ENCODE measurements around the gene C2CD4A. TPM values are rescaled to one million over a fixed set of nuclear protein-coding genes. Genes with fewer than 3 reads are reported as not detected.

C2CD4A gene
- total RNA-seq, 1 donor from 2014 or later, result 0.14 TPM

DNA sequence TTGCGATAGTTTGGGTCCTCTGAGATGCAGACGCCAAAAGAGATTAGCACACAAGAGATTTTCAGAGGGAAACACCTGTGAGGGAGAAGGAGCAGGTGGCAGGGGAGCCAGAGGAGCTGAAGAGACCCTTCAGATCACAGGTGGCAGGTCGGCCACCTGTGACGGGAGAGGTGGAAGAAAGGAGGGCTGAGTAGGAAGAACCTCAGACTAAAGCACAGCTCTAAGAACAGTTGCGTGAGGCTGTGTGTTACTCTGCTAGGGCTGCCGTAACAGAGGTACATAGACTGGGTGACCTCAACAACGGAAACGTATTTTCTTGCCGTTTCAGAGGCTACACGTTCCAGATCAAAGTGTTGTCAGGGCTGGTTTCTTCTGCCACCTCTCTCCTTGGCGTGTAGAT, 38.5 kb downstream of the C2CD4A start:
- ATAC-seq (no peak), DNase-seq (no peak)
- TF ChIP-seq, protein P1, sequence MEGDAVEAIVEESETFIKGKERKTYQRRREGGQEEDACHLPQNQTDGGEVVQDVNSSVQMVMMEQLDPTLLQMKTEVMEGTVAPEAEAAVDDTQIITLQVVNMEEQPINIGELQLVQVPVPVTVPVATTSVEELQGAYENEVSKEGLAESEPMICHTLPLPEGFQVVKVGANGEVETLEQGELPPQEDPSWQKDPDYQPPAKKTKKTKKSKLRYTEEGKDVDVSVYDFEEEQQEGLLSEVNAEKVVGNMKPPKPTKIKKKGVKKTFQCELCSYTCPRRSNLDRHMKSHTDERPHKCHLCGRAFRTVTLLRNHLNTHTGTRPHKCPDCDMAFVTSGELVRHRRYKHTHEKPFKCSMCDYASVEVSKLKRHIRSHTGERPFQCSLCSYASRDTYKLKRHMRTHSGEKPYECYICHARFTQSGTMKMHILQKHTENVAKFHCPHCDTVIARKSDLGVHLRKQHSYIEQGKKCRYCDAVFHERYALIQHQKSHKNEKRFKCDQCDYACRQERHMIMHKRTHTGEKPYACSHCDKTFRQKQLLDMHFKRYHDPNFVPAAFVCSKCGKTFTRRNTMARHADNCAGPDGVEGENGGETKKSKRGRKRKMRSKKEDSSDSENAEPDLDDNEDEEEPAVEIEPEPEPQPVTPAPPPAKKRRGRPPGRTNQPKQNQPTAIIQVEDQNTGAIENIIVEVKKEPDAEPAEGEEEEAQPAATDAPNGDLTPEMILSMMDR (IDR thresholded peaks at IDR 0.05), result no peak
- Histone ChIP-seq H3K4me3 (no peak overlapping the region), H3K9me3 (no peaks in the 10 kb centered on the region), H3K27ac (no peak overlapping the region), H3K36me3 (no peaks in the 10 kb centered on the region), H3K4me1 (no peaks in the 10 kb centered on the region), H3K27me3 (no peaks in the 10 kb centered on the region)
- intact Hi-C loops (cut with DNase I), result no loop called here

DNA sequence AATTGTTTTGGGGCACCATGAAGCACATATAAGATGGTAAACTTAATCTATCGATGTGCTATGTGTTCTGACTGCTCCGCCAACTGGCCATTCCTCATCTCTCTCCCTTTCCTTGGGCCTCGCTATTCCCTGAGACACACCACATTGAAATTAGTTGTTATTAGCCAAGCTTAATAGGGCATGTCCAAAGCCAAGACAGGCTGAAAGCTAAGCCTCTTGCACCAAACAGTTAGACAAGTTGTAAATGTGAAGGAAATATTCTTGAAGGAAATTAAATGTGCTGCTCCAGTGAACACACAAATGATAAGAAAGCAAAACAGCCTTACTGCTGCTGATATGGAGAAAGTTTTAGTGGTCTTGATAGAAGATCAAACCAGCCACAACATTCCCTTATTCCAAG, 39.3 kb downstream of the C2CD4A start:
- no peaks in the 10 kb centered on the region for H3K36me3 ChIP-seq
- H3K9me3 ChIP-seq, result no peaks in the 10 kb centered on the region
- no peaks in the 10 kb centered on the region for H3K4me1 ChIP-seq
- intact Hi-C loops (cut with DNase I), result no loop called here
- H3K27ac ChIP-seq, result no peak overlapping the region
- TF ChIP-seq, protein P1 (IDR thresholded peaks at IDR 0.05), result no peak
- no peak overlapping the region for H3K4me3 ChIP-seq
- no peak for ATAC-seq
- DNase-seq, result no peak
- H3K27me3 ChIP-seq, result no peaks in the 10 kb centered on the region

DNA sequence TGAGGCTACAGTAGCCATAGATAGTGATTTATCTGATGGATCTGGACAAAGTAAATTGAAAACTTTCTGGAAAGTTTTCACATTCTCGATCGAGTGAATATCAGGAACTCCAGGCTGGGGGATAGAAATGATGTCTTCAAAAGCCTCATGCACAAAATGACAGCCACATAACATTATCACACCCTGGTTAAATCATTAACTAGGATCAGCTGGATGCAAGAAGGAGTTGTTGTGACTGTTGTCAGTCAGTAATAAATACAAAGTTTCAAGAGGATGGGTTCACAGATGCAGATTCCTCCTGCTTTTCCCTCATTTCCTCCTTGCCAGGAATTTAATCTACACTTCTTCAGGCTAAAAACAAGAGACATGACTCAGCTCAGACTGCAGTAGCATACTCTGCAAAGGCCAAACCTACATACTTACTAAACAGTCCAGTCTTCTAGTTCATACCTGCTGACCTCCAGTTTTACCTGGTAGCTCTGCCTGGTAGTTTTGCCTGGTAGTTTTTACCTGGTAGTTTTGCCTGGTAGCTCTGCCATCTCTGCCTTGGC, 40.9 kb downstream of the C2CD4A start:
- Histone ChIP-seq H3K4me3 (no peak overlapping the region), H3K4me1 (no peaks in the 10 kb centered on the region), H3K36me3 (no peaks in the 10 kb centered on the region), H3K27me3 (no peaks in the 10 kb centered on the region), H3K27ac (no peak overlapping the region), H3K9me3 (no peaks in the 10 kb centered on the region)
- TF ChIP-seq, protein P1 (IDR thresholded peaks at IDR 0.05), result no peak
- intact Hi-C loops (cut with DNase I), result no loop called here
- ATAC-seq (no peak), DNase-seq (no peak)

DNA sequence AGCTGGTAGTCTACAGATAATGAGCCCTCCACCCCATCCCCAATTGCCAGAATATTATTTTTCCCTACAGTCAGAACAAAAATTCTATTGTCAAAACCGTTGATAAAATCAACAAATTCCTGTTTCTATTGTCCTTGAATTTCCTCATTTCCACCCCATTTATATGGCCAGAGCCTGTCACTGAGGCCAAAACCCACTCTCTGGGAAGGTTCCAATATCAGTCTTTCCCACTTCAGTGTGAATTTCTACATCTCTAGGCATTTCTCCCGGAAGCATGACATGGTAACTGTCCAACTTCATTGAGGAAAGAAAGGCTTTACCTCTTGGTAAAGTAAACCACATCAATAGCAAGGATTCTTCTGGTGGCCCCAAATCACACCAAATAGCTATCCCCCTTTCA, 41.6 kb downstream of the C2CD4A start:
- Histone ChIP-seq H3K36me3 (no peaks in the 10 kb centered on the region), H3K4me3 (no peak overlapping the region), H3K27ac (no peak overlapping the region), H3K27me3 (no peaks in the 10 kb centered on the region), H3K4me1 (no peaks in the 10 kb centered on the region), H3K9me3 (no peaks in the 10 kb centered on the region)
- TF ChIP-seq, protein P1 (IDR thresholded peaks at IDR 0.05), result no peak
- DNase-seq, result no peak
- intact Hi-C loops (cut with DNase I), result no loop called here
- ATAC-seq, result no peak

DNA sequence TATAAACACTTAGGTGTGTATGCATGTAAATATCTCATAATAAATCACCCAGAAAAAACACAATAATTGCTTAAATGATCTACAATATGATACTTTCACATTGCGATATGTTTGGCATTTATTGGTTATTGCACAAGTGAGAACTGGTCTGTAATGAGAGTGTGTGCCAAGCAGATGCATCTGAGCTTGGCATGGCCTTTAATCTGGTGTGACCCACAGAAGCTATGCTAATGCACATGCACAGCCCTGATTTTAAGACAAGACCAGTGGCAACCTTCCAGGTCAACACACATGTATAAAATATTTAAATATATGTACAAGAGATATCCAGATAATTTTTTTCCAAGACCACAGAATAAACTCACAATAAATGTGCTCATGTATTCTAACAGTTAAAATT, 42.7 kb downstream of the C2CD4A start:
- Histone ChIP-seq H3K36me3 (no peaks in the 10 kb centered on the region), H3K27me3 (no peaks in the 10 kb centered on the region), H3K27ac (no peak overlapping the region), H3K9me3 (no peaks in the 10 kb centered on the region), H3K4me3 (no peak overlapping the region), H3K4me1 (no peaks in the 10 kb centered on the region)
- intact Hi-C loops (cut with DNase I), result no loop called here
- ATAC-seq, result no peak
- DNase-seq, result no peak
- TF ChIP-seq, protein P1 (IDR thresholded peaks at IDR 0.05), result no peak

Data from upper lobe of right lung (tissue), 1 donor.